Epithelial cell of esophagus (primary cell): ENCODE measurements around the gene ALKBH5.

Experiments
- DNase-seq: peaks from one replicate; pipeline ENCODE4 v3.0.0; 2010; ENCODE audit warnings: low read depth
- H3K4me3 ChIP-seq: 2 replicates; pipeline ENCODE4 v1.5.1; 2011; ENCODE audit warnings: mild to moderate bottlenecking, low read length, control low read depth
- CTCF ChIP-seq: IDR thresholded peaks from 2 replicates; pipeline ENCODE4 v1.5.1; 2011; ENCODE audit warnings: low read depth, mild to moderate bottlenecking, low read length, control low read depth, inconsistent platforms; ENCODE audit not compliant: insufficient read depth; ENCODE audit errors: missing control alignments

The ALKBH5 gene

GRCh38 chr17:18185391-18185790, 1.8 kb downstream of the ALKBH5 start:
- DNase-seq, result peak; percentile 34
- peak overlapping the region; percentile 79 for H3K4me3 ChIP-seq
- no peak for TF ChIP-seq CTCF

GRCh38 chr17:18185832-18186626, 2.4 kb downstream of the ALKBH5 start:
- no peak for TF ChIP-seq CTCF
- peak overlapping the region; percentile 79 for H3K4me3 ChIP-seq
- DNase-seq, result no peak

GRCh38 chr17:18186627-18186982, 3.0 kb downstream of the ALKBH5 start:
- peak overlapping the region; percentile 79 for H3K4me3 ChIP-seq
- no peak for TF ChIP-seq CTCF
- no peak for DNase-seq

- no peak for TF ChIP-seq CTCF
- DNase-seq, result no peak
- peak overlapping the region; percentile 79 for H3K4me3 ChIP-seq
Measured at GRCh38 chr17:18187226-18187625, 3.6 kb downstream of the ALKBH5 start.

GRCh38 chr17:18187821-18188761, 4.5 kb downstream of the ALKBH5 start:
- TF ChIP-seq CTCF, result no peak
- peak; percentile 60 for DNase-seq
- peak overlapping the region; percentile 79 for H3K4me3 ChIP-seq

- DNase-seq, result no peak
- no peak for TF ChIP-seq CTCF
Measured at GRCh38 chr17:18190628-18191235, 7.1 kb downstream of the ALKBH5 start.

More at GRCh38 chr17:18190628-18191235, 7.1 kb downstream of the ALKBH5 start:
- no peak overlapping the region for H3K4me3 ChIP-seq
